GM18517 (cell line): ENCODE results near the gene SRSF7.
"Not testable (repeated sequence)": the region's sequence is repeated elsewhere in the genome, so short reads cannot be mapped to it uniquely, and the experiment has no call there.

Experiments used
- ATAC-seq: cut with Tn5 transposase; IDR thresholded peaks from one replicate; pipeline ENCODE4 v1.9.1; 2021; ENCODE audit warnings: mild to moderate bottlenecking, moderate library complexity; ENCODE audit not compliant: unreplicated experiment

The SRSF7 gene

GRCh38 chr2:38704664-38705063 lies 46.5 kb downstream of the SRSF7 start:
- ATAC-seq, result no peak

- not testable (repeated sequence) for ATAC-seq
Measured at GRCh38 chr2:38703336-38703735, 47.8 kb downstream of the SRSF7 start.

DNA sequence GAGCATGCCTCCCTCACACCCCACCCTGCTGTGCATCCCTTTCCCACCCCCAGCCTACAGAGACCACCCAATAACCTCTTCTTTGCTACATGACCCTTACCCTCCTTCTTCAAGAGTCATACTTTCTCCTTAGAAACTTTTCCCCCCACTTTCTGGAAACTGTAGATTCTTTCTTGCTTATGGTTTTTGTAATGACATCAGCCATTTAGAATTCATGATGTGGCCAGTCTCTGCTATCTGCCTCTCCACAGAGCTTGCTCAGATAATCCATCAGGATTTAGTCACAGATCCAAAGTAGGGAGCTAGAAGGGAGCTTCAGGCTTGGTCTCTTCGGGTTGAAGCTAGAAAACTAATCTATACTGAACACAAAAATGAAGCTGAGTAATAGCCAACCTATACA lies 48.7 kb downstream of the SRSF7 start:
- no peak for ATAC-seq

DNA sequence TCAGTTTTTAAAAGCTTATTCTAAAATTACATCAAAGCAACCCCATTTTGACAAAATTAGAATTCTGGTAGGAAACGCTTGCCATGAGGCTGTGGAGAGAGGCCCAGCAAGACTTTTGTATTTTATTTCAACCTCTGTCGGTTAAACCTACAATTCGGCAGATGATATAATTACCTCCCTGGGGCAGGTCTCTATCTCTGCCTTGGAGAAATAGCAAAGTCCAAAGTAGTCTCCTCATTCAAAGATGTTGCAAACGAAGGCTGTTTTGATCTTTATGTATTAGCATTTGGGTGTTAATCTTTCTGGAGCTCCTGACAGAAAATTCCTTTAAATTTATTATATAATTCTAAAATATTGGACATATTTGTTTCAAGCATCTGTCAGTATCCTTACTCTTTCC lies 49.6 kb downstream of the SRSF7 start:
- no peak for ATAC-seq

- no peak for ATAC-seq
Measured at GRCh38 chr2:38700881-38701458, 50.2 kb downstream of the SRSF7 start.

DNA sequence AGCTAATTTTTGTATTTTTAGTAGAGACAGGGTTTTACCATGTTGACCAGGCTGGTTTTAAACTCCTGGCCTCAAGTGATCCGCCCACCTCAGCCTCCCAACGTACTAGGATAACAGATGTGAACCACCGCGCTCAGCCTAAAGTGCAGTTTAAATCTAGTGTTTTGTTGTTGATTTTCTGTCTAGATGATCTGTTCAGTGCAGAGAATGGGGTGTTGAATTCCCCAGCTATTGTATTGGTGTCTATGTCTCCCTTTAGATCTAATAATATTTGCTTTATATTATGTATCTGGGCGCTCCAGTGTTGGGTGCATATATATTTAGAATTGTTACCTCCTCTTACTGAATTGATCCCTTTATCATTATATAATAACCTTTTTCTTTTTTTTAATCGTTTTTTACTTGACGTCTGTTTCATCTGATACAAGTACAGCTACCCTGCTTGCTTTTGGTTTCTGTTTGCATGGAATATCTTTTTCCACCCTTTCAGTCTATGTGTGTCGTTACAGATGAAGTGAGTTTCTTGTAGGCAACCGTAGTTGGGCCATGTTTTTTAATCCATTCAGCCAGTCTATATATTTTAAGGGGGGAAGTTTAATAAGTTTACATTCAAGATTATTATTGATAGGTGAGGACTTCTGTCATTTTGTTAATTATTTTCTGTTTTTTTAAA lies 50.9 kb downstream of the SRSF7 start:
- no peak for ATAC-seq

DNA sequence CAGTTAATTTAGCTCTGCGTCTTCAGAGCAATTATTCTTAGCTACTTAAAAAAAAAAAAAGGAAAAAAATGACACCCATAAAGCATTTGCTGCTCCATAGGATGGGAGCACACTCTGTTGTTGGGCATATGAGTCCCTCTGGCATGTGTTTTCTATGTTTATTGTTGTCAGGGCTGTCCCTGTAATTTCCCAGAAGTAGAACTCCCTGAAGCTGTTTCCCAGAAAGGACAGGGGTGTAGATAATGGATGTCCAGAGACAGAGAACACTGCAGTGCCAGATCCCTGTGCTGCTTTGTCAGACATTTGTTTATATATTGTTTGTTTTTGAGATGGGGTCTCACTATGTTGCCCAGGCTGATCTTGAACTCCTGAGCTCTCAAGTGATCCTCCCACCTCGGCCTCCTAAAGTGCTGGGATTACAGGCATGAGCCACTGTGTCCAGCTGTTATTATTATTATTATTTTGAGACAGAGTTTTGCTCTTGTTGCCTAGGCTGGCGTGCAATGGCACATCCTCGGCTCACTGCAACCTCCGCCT lies 52.6 kb downstream of the SRSF7 start:
- ATAC-seq, result no peak

DNA sequence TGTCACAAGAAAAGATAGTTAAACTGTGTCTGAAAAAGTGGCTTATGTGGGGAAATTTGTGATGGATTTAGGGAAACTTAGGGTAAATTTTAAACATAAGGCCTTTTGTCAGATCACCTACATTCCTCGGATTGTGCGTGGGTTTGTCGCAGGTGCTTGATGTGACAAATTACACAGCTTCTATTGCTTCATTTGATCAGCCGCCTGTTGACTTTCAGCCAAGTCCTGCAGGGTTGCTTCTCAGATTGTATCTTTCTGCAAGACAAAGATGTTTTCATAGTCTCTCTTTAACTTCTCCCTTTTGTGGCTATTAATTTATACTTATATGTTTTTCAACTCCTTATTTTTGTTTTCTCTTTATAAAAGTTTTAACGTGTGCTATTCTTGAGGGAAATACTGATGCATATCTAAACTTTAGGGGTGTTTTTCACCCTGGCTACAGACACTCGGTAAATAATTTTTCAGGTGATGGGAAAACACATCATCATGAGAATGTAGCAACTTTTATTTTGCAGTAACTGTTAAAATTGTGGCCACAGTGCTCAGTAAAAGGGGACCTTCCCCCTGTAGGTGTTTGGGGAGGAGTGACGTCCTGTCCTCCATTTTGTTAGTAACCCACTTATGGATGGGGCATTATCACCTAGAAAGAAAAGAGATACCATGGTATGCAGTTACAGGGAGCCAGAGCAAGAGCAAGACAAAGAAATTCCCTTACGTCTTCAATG lies 53.9 kb downstream of the SRSF7 start:
- ATAC-seq, result no peak
